Measurements from ENCODE around the gene REXO1.
"Not testable (repeated sequence)": the region's sequence is repeated elsewhere in the genome, so short reads cannot be mapped to it uniquely, and the experiment has no call there.

The REXO1 gene

DNA sequence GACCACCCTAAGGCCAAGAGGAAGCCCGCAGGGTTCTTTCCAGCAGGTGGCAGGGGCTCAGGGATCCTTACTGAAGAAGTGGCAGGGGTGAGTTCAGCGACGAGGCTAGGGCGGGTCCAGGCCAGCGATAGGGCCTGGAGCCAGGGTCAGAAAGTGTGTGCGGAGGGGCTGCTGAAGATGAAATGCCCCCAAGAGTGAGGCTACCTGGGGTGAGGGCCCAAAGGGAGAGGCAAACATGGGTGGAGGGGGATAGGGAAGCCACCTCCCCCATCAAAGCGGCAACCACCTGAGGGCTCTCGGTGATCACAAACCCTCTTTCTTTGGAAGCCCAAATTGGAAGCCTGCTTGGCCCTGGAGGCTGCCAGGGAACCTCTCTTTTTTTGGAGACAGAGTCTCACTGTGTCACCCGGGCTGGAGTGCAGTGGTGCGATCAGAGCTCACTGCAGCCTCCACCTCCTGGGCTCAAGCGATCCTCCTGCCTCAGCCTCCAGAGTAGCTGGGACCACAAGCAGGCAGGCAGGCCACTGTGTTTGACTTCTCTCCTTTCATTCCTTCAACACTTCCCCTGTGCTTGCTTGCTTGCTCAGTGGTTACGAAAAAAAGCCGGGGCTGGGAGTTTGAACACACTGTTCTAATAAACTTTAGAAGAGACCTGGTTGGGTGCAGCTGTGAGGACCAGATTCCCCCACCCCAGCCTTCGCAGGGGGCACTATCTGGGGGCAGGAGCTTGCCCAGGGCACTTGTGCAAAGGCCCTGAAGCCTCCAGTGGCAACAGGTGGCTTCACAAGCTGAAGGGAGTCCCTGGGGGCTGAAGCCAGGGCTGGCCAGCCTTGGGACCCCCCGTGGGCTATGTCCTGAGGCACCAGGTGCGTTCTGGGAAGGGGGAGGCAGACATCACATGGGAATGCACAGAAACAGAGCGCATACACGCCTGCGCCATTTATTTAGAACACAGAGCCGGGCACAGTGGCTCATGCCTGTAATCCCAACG lies 34.8 kb downstream of the REXO1 start:
- no peak for DNase-seq (ENCODE audit: low read depth)

GRCh38 chr19:1812426-1813191 lies 35.7 kb downstream of the REXO1 start:
- DNase-seq (ENCODE audit: low read depth): peak; percentile 67

- peak; percentile 57 for DNase-seq (ENCODE audit: low read depth)
These were observed 36.3 kb downstream of the REXO1 start, which contains the start of gene ATP8B3 for GRCh38 chr19:1811942-1812425. Gene ATP8B3, minus strand, starts transcription at chr19:1812276. Its CDS starts 540 bp downstream, at chr19:1811736.

DNA sequence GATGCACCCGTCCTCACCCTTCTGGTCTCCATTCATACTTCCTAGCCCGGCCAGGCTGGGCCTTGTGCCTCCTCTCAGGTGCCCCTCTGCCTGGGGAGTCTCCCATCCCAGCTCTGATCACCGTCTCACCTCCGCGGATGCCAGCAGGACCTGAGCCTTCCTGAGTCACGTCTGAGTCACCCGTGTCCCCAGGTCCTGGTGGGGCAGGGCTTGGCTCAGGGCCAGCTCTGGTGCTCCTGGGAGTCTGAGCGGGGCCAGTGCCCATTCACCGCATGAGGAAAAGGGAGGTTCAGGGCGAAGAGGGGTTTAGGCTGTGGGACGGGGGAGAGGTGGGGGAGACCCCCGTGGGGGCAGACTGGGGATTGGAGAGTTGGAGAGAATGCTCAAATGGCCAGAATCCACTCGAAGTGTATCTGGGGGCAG lies 36.8 kb downstream of the REXO1 start:
- peak; percentile 23 for DNase-seq (ENCODE audit: low read depth)

GRCh38 chr19:1810439-1811160 lies 37.7 kb downstream of the REXO1 start:
- DNase-seq (ENCODE audit: low read depth): no peak

- no peak for DNase-seq (ENCODE audit: low read depth)
These were observed 38.6 kb downstream of the REXO1 start for GRCh38 chr19:1809678-1810077.

GRCh38 chr19:1808395-1808731 lies 39.9 kb downstream of the REXO1 start:
- DNase-seq (ENCODE audit: low read depth): no peak

GRCh38 chr19:1807695-1808394 lies 40.4 kb downstream of the REXO1 start:
- no peak for DNase-seq (ENCODE audit: low read depth)

GRCh38 chr19:1807030-1807694 lies 41.1 kb downstream of the REXO1 start:
- DNase-seq (ENCODE audit: low read depth): no peak

GRCh38 chr19:1806184-1807029 lies 41.9 kb downstream of the REXO1 start:
- DNase-seq (ENCODE audit: low read depth): no peak

DNA sequence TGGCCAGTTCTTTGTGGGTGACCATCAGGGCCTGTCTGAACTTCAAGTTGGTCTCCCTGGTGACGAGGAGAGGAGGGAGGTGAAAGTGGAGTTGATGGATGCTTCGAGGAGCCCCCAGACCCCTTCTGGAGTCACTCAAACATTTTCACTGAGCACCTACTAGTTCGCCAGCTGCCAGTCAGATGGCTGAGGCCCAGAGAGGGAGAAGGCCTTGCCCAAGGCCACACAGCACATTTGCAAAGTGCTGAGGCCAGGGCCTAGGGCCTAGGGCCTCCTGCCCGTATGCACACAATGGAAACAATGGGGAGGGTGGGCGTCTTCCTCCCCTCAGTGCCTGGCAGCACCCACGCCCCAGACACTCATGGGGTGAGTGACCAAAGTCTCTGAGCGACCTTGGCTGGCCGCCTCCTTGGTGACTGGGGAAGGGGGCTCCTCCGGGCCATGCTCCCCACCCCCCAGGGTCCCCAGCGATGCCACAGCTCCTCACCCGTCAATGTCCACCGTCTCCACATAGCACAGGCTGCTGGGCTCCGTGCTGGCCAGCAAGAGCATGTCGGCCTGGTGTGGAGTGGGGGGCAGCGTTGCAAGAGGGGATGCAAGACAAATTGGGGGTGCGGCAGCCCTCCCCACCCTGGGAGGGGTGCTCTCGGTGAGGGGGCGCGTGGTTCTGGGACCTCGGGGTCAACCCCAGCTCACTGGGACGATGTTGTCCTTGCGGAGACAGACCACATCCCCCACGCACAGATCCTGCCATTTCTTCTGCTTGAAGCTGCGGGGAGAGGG lies 42.7 kb downstream of the REXO1 start:
- no peak for DNase-seq (ENCODE audit: low read depth)

DNA sequence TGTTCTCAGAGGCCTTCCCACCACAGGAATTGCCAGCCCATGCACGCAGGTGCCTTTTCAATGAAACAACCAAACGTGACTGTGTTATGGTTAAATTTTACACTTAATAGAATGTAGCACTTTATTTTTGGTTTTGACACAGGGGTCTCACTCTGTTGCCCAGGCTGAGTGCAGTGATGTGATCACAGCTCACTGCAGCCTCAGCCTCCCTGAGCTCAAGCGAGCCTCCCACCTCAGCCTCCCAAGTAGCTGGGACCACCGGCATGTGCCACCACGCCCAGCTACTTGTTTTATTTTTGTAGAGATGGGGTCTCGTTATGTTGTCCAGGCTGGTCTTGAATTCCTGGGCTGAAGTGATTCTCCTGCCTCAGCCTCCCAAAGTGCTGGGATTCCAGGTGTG lies 43.4 kb downstream of the REXO1 start:
- DNase-seq (ENCODE audit: low read depth): no peak

DNA sequence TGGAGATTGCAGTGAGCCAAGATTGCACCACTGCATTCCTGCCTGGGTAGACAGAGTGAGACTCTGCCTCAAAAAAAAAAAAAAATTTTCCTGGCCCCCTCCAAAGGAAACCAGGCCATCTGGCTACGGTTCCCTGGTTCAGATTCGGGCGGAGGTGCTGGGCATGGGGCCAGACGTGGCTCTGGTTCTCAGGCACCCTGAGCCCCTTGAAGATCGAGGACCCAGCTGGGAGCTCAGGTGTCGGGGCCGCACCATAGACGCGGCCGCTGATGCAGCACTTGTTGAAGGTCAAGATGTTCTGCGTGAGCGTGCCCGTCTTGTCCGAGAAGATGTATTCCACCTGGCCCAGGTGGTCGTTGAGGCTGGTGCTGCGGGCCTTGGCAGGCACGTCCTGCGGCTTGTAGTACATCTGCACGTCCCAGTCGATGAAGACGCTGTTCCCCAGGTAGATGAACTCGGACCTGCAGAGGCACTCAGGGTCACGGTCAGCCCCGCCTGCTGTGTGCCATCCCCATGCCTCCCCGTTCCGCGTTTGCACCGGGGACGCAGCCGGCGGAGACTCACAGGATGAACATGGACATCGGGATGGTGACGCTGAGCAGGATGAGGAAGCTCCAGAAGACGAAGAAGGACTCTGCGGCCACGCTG lies 48.5 kb downstream of the REXO1 start:
- DNase-seq (ENCODE audit: low read depth): no peak

DNA sequence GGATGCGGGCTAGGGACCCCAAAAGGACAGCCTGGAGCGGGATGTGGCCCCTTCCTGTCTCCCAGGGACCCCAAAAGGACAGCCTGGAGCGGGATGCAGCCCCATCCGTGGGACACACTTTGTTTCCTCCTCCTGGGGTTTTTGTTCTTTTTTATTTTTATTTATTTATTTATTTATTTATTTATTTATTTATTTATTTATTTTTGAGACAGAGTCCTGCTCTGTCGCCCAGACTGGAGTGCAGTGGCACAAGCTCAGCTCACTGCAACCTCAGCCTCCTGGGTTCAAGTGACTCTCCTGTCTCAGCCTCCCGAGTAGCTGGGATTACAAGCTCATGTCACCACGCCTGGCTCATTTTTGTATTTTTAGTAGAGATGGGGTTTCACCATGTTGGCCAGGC lies 51.0 kb downstream of the REXO1 start:
- not testable (repeated sequence) for DNase-seq (ENCODE audit: low read depth)

DNA sequence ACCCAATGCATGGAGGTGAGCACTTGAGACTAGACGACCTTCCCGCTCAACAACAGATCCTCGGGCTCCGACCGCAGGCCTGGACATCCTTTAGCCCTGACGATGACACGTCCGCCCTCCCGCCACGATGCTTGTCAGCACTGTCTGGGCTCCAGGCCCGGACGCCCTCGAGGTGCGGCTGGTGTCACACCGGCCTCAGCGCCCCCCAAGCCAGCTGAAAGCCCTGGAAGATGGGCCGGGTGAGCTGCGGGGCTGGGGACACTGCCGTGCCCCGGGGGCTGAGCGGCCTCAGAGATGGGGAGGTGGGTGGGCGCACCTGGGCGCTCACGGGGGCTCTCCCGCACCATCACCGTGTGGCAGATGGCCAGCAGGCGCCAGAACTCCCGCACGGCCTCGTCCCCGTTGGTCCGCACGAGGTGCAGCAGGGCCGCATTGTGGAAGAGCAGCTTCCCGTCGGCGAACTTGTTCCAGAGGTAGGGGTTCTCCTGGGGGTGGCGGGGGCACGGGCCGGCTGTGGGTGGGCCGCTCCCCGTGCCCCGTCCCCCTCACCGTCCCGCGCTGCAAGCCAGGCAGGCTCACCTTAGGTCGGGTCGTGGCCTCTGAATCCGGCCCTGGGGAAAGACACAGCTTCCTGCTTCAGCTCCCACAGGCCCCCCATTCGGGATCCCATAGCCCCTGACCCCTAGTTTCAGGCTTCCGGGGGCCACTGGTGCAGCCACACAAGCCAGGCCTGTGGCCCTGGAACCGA lies 51.7 kb downstream of the REXO1 start:
- DNase-seq (ENCODE audit: low read depth): no peak

GRCh38 chr19:1794424-1795172 lies 53.7 kb downstream of the REXO1 start:
- no peak for DNase-seq (ENCODE audit: low read depth)

DNA sequence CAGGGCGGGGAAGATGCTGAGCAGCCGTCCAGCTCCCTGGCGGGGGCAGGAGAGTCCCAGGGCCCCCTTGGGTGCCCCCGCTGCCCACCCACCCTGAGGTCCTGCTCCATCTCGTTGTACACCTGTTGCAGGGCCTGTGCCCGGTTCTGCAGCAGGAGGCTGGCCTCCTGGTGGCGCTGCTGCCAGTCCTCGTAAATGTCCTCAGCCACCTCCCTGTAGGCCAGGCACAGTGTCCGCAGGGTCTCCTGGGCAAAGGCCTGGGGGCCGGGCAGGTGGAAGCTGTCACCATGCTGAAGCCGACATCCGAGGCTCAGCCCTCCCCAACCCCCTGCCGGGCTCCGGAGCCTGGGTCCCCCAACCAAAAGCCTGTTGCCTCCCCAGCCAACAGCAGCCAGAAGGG lies 56.4 kb downstream of the REXO1 start:
- no peak for DNase-seq (ENCODE audit: low read depth)
